Astrocyte (in vitro differentiated cells and primary cell): ENCODE measurements around the gene ADGRG7.

Source experiments
- EZH2 ChIP-seq: IDR thresholded peaks from 2 replicates; pipeline ENCODE4 v1.6.1; 2012; ENCODE audit warnings: mild to moderate bottlenecking, low read length, inconsistent platforms; ENCODE audit not compliant: insufficient read depth
- TF ChIP-seq, protein P1 (sequence below): IDR thresholded peaks from 2 replicates; pipeline ENCODE4 v1.5.1; 2011; ENCODE audit warnings: low read depth, mild to moderate bottlenecking, inconsistent platforms, low read length, moderate library complexity; ENCODE audit not compliant: insufficient read depth

DNA sequence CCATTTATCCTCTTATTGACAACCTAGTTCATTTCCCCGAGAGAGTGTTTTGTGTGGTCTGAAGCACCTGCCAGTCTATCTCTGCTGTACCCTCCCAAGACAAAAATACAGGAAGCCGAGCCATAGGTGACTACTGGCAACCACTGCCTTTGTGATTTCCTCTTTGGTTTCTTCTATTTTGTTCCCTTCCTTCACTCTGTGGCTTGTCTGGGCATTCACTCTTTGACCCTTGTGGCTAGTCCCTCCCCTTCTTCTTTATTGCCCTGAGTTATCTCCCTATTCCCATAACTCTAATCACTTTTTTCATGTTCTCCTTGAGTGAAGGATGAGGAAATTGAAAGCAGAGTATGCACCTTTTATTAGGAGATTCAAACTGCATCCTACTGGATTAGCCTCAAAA lies at the start of gene ADGRG7:
- TF ChIP-seq, protein P1, sequence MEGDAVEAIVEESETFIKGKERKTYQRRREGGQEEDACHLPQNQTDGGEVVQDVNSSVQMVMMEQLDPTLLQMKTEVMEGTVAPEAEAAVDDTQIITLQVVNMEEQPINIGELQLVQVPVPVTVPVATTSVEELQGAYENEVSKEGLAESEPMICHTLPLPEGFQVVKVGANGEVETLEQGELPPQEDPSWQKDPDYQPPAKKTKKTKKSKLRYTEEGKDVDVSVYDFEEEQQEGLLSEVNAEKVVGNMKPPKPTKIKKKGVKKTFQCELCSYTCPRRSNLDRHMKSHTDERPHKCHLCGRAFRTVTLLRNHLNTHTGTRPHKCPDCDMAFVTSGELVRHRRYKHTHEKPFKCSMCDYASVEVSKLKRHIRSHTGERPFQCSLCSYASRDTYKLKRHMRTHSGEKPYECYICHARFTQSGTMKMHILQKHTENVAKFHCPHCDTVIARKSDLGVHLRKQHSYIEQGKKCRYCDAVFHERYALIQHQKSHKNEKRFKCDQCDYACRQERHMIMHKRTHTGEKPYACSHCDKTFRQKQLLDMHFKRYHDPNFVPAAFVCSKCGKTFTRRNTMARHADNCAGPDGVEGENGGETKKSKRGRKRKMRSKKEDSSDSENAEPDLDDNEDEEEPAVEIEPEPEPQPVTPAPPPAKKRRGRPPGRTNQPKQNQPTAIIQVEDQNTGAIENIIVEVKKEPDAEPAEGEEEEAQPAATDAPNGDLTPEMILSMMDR, result no peak
- TF ChIP-seq EZH2, result no peak
